Activated T-cell treated with anti-CD3 and anti-CD28 coated beads for 48 hours (primary cell): ENCODE data around the gene KIAA1549.

Experiments
- DNase-seq: peaks from one replicate; pipeline ENCODE4 v3.0.0-alpha.2; 2020; ENCODE audit warnings: low read depth

Gene KIAA1549

GRCh38 chr7:138903859-138904435 is 77.2 kb downstream of the KIAA1549 start:
- no peak for DNase-seq

- DNase-seq, result peak; percentile 55
Measured at GRCh38 chr7:138903186-138903820, 77.9 kb downstream of the KIAA1549 start.

GRCh38 chr7:138902161-138902560 is 79.0 kb downstream of the KIAA1549 start:
- DNase-seq, result no peak

GRCh38 chr7:138900035-138900828 is 81.0 kb downstream of the KIAA1549 start:
- DNase-seq, result no peak

GRCh38 chr7:138898802-138899201 is 82.4 kb downstream of the KIAA1549 start:
- DNase-seq, result no peak

GRCh38 chr7:138898255-138898654 is 82.9 kb downstream of the KIAA1549 start:
- DNase-seq, result no peak

- DNase-seq, result no peak
Measured at GRCh38 chr7:138895679-138896078, 85.5 kb downstream of the KIAA1549 start.

GRCh38 chr7:138893258-138893657 is 87.9 kb downstream of the KIAA1549 start:
- no peak for DNase-seq

- DNase-seq, result no peak
Measured at GRCh38 chr7:138892812-138893211, 88.4 kb downstream of the KIAA1549 start.

GRCh38 chr7:138892006-138892630 is 89.1 kb downstream of the KIAA1549 start:
- DNase-seq, result no peak

GRCh38 chr7:138891446-138891810 is 89.8 kb downstream of the KIAA1549 start:
- DNase-seq, result no peak

- DNase-seq, result no peak
Measured at GRCh38 chr7:138890499-138891445, 90.4 kb downstream of the KIAA1549 start.

GRCh38 chr7:138889582-138890498 is 91.3 kb downstream of the KIAA1549 start:
- no peak for DNase-seq

GRCh38 chr7:138887872-138888656 is 93.1 kb downstream of the KIAA1549 start:
- DNase-seq, result no peak

GRCh38 chr7:138887085-138887710 is 94.0 kb downstream of the KIAA1549 start:
- DNase-seq, result no peak

- no peak for DNase-seq
Measured at GRCh38 chr7:138886501-138886917, 94.7 kb downstream of the KIAA1549 start.

- DNase-seq, result no peak
Measured at GRCh38 chr7:138885383-138886147, 95.6 kb downstream of the KIAA1549 start.

GRCh38 chr7:138882249-138882648 is 98.9 kb downstream of the KIAA1549 start:
- no peak for DNase-seq
